H1 (cell line): ENCODE measurements around the gene ADRA2A. TPM values are rescaled to one million over a fixed set of nuclear protein-coding genes. Genes with fewer than 3 reads are reported as not detected.

ENCODE experiments used
- ASH2L ChIP-seq: fragments of 200-600, 300-600 bp; sonication (generic); IDR thresholded peaks from one replicate; pipeline ENCODE4 v1.7.1; 2017; ENCODE audit warnings: low read length
- ATF3 ChIP-seq: IDR thresholded peaks from 2 replicates; pipeline ENCODE4 v1.6.1; 2011; ENCODE audit warnings: low read depth, mild to moderate bottlenecking, low read length; ENCODE audit not compliant: insufficient read depth
- CHD7 ChIP-seq: fragments of 300-600 bp; sonication (generic); IDR thresholded peaks from 2 replicates; pipeline ENCODE4 v1.7.1; 2012; ENCODE audit warnings: low read length, moderate library complexity, mild to moderate bottlenecking, inconsistent platforms; ENCODE audit not compliant: insufficient replicate concordance
- EGR1 ChIP-seq: IDR thresholded peaks from 2 replicates; pipeline ENCODE4 v1.6.1; 2011; ENCODE audit warnings: low read depth, low read length, borderline replicate concordance
- JUND ChIP-seq: IDR thresholded peaks from 2 replicates; pipeline ENCODE4 v1.6.1; 2011; ENCODE audit warnings: mild to moderate bottlenecking, improper control_type of control experiment, low read length
- KDM5A ChIP-seq: fragments of 200-600 bp; IDR thresholded peaks from 2 replicates; pipeline ENCODE4 v1.7.1; 2012; ENCODE audit warnings: mild to moderate bottlenecking, low read length, inconsistent platforms, mixed read lengths
- PHF8 ChIP-seq: fragments of 200-600 bp; sonication (generic); conservative IDR thresholded peaks from 2 replicates; pipeline ENCODE4 v1.7.1; 2012; ENCODE audit warnings: low read depth, mild to moderate bottlenecking, inconsistent platforms, low read length, moderate library complexity
- RBBP5 ChIP-seq: IDR thresholded peaks from 2 replicates; pipeline ENCODE4 v1.7.1; 2012; ENCODE audit warnings: low read depth, mild to moderate bottlenecking, inconsistent platforms, low read length, moderate library complexity, borderline replicate concordance
- RFX5 ChIP-seq: IDR thresholded peaks from 2 replicates; pipeline ENCODE4 v1.6.1; 2011; ENCODE audit warnings: low read depth, low read length, improper control_type of control experiment, borderline replicate concordance
- SRF ChIP-seq: IDR thresholded peaks from 2 replicates; pipeline ENCODE4 v1.6.1; 2011; ENCODE audit warnings: mild to moderate bottlenecking, low read depth, low read length, moderate library complexity
- polyA plus RNA-seq, 7 experiments: library from polyadenylated mRNA; depleted of rRNA in 3 of 7; stranded (reverse) in 5 of 7; unstranded in 2 of 7; fragments of >200 nt in 5 of 7; fragments of 200-250 nt in 2 of 7; gene quantifications; 1 replicate in 5 of 7; 2 replicates in 1 of 7; 4 replicates in 1 of 7; pipeline versions ENCODE4 v1.2.1 to v1.2.3, GENCODE V29; 2011 to 2013; ENCODE audit warnings: missing spikeins in 2 of 7, mixed read lengths in 2 of 7
- total RNA-seq: library from RNA; stranded (reverse); fragmentation: NEBNext Ultra II Directional; extraction: Animal tissue kit (Norgen Biotek cat#: 25700); gene quantifications from 2 replicates; pipeline ENCODE4 v1.2.1, GENCODE V29; 2021

The ADRA2A gene
- total and polyA plus RNA-seq, 2 of the 8 experiments (the other 6 are each of a cell fraction or from before 2014, with no cell fraction given): 5.9 to 6.2 TPM

GRCh38 chr10:111079781-111080180 is 3.0 kb downstream of the ADRA2A start (continued):
- TF ChIP-seq CHD7: no peak
- no peak for TF ChIP-seq SRF
- TF ChIP-seq EGR1: no peak
- no peak for TF ChIP-seq PHF8
- no peak for TF ChIP-seq ASH2L
- TF ChIP-seq JUND: no peak
- no peak for TF ChIP-seq ATF3
- TF ChIP-seq RBBP5: no peak
- TF ChIP-seq KDM5A: no peak
- no peak for TF ChIP-seq RFX5
